Trophoblast cell (in vitro differentiated cells and primary cell): ENCODE results near the gene KCNAB1. TPM values are rescaled to one million over a fixed set of nuclear protein-coding genes. Genes with fewer than 3 reads are reported as not detected.
"Not testable (repeated sequence)": the region's sequence is repeated elsewhere in the genome, so short reads cannot be mapped to it uniquely, and the experiment has no call there.

Experiments
- DNase-seq, 2 donors: peaks; one replicate each; pipeline ENCODE4 v3.0.0-alpha.2; 2016
- H2AFZ ChIP-seq: 2 replicates; pipeline ENCODE4 v1.6.1; 2013; ENCODE audit warnings: low read length, moderate library complexity, mild to moderate bottlenecking; ENCODE audit not compliant: insufficient read depth, poor library complexity
- H2AK5ac ChIP-seq: 2 replicates; pipeline ENCODE4 v1.6.1; 2013; ENCODE audit warnings: mild to moderate bottlenecking, low read length
- H2BK120ac ChIP-seq: 2 replicates; pipeline ENCODE4 v1.6.1; 2013; ENCODE audit warnings: low read length, mild to moderate bottlenecking, moderate library complexity; ENCODE audit not compliant: insufficient read depth, poor library complexity
- H2BK12ac ChIP-seq: 2 replicates; pipeline ENCODE4 v1.6.1; 2013; ENCODE audit warnings: mild to moderate bottlenecking, low read length, moderate library complexity
- H2BK5ac ChIP-seq: 2 replicates; pipeline ENCODE4 v1.6.1; 2013; ENCODE audit warnings: low read length, low read depth, moderate library complexity, mild to moderate bottlenecking; ENCODE audit not compliant: poor library complexity
- H3K14ac ChIP-seq: 2 replicates; pipeline ENCODE4 v1.6.1; 2013; ENCODE audit warnings: mild to moderate bottlenecking, low read length
- H3K18ac ChIP-seq: 2 replicates; pipeline ENCODE4 v1.6.1; 2013; ENCODE audit warnings: mild to moderate bottlenecking, low read length
- H3K23ac ChIP-seq: 2 replicates; pipeline ENCODE4 v1.6.1; 2013; ENCODE audit warnings: low read length
- H3K27ac ChIP-seq: 2 replicates; pipeline ENCODE4 v1.5.1; 2013; ENCODE audit warnings: low read depth, mild to moderate bottlenecking, inconsistent platforms, low read length, moderate library complexity
- H3K27me3 ChIP-seq: 2 replicates; pipeline ENCODE4 v1.6.1; 2013; ENCODE audit warnings: inconsistent platforms, mild to moderate bottlenecking, low read length, moderate library complexity; ENCODE audit not compliant: insufficient read depth
- H3K36me3 ChIP-seq, 2 experiments: 1 replicate in 1 of 2; 2 replicates in 1 of 2; pipeline ENCODE4 v1.6.1; 2013; ENCODE audit warnings: low read length in 2 of 2, mild to moderate bottlenecking in 2 of 2, moderate library complexity in 1 of 2; ENCODE audit not compliant: insufficient read depth in 2 of 2, control insufficient read depth in 1 of 2
- H3K4ac ChIP-seq: 2 replicates; pipeline ENCODE4 v1.6.1; 2013; ENCODE audit warnings: low read depth, mild to moderate bottlenecking, low read length, moderate library complexity
- H3K4me1 ChIP-seq, 2 experiments: 1 replicate in 1 of 2; 2 replicates in 1 of 2; pipeline ENCODE4 v1.6.1; 2013; ENCODE audit warnings: low read length in 2 of 2, mild to moderate bottlenecking in 2 of 2, moderate library complexity in 1 of 2; ENCODE audit not compliant: insufficient read depth in 2 of 2, control insufficient read depth in 1 of 2
- H3K4me2 ChIP-seq: 2 replicates; pipeline ENCODE4 v1.6.1; 2013; ENCODE audit warnings: inconsistent platforms, mild to moderate bottlenecking, low read length, moderate library complexity
- H3K4me3 ChIP-seq: 2 replicates; pipeline ENCODE4 v1.5.1; 2013; ENCODE audit warnings: mild to moderate bottlenecking, low read depth, low read length, inconsistent platforms
- H3K79me1 ChIP-seq: one replicate; pipeline ENCODE4 v1.6.1; 2013; ENCODE audit warnings: low read length
- H3K79me2 ChIP-seq: 2 replicates; pipeline ENCODE4 v1.6.1; 2013; ENCODE audit warnings: low read length, mild to moderate bottlenecking; ENCODE audit not compliant: control insufficient read depth, insufficient read depth, poor library complexity
- H3K9ac ChIP-seq: 2 replicates; pipeline ENCODE4 v1.6.1; 2013; ENCODE audit warnings: mild to moderate bottlenecking, low read length
- H3K9me3 ChIP-seq: 2 replicates; pipeline ENCODE4 v1.6.1; 2013; ENCODE audit warnings: low read depth, mild to moderate bottlenecking, control low read depth, inconsistent platforms, low read length; ENCODE audit not compliant: insufficient read depth
- H4K12ac ChIP-seq: 2 replicates; pipeline ENCODE4 v1.6.1; 2013; ENCODE audit warnings: low read depth, mild to moderate bottlenecking, low read length, moderate library complexity
- H4K8ac ChIP-seq: 2 replicates; pipeline ENCODE4 v1.6.1; 2013; ENCODE audit warnings: low read depth, mild to moderate bottlenecking, low read length, moderate library complexity
- H4K91ac ChIP-seq: one replicate; pipeline ENCODE4 v1.6.1; 2013; ENCODE audit warnings: low read depth, mild to moderate bottlenecking, low read length, moderate library complexity
- WGBS: extraction: QIAGEN DNeasy Blood & Tissue Kit; methylation state at CpG from one replicate; pipeline ENCODE4 v1.1.7; 2013; ENCODE audit warnings: missing lambda C conversion rate; ENCODE audit not compliant: insufficient read length, insufficient coverage; ENCODE audit errors: extremely low coverage; 5-methylcytosine and 5-hydroxymethylcytosine counted together
- polyA plus RNA-seq: library from polyadenylated mRNA; stranded (reverse); fragments of 200-250 nt; gene quantifications from 2 replicates; pipeline ENCODE4 v1.2.3, GENCODE V29; 2013

The KCNAB1 gene
- polyA plus RNA-seq, result 0.25 and 0.33 TPM in 2 replicates

- H3K14ac ChIP-seq, result no peak within 1 kb of the TSS
- H4K12ac ChIP-seq, result no peak within 1 kb of the TSS
- no peak within 1 kb of the TSS for H4K8ac ChIP-seq
- no peaks in the 10 kb centered on the region for H3K79me1 ChIP-seq
- H3K4me2 ChIP-seq, result no peak within 1 kb of the TSS
- no peak within 1 kb of the TSS for H2BK120ac ChIP-seq
- no peak within 1 kb of the TSS for H3K18ac ChIP-seq
- H2BK5ac ChIP-seq, result no peak within 1 kb of the TSS
- no peak within 1 kb of the TSS for H3K4ac ChIP-seq
- H3K9ac ChIP-seq, result no peak within 1 kb of the TSS
- H3K27me3 ChIP-seq, result no peaks in the 10 kb centered on the region
- no peaks in the 10 kb centered on the region for H3K9me3 ChIP-seq
- H3K4me3 ChIP-seq, result peak within 1 kb of the TSS; percentile 41
- H4K91ac ChIP-seq, result no peak within 1 kb of the TSS
- no peaks in the 10 kb centered on the region for H3K4me1 ChIP-seq
- no peak within 1 kb of the TSS for H2AK5ac ChIP-seq
- H2BK12ac ChIP-seq, result no peak within 1 kb of the TSS
- no peak within 1 kb of the TSS for H3K23ac ChIP-seq
- no peak for DNase-seq
- H3K36me3 ChIP-seq, result no peaks in the 10 kb centered on the region
- no peaks in the 10 kb centered on the region for H3K79me2 ChIP-seq
- no peak within 1 kb of the TSS for H3K27ac ChIP-seq
- no peak within 1 kb of the TSS for H2AFZ ChIP-seq
- WGBS, result no CpG with 5 or more reads among the region's 19 CpGs
Observed at GRCh38 chr3:156120528-156121251, at the start of gene KCNAB1. TSS of gene KCNAB1 (plus strand) at chr3:156120578.

- WGBS, result no CpG with 5 or more reads among the region's 1 CpG
- H3K79me1 ChIP-seq, result no peaks in the 10 kb centered on the region
- no peak overlapping the region for H2BK5ac ChIP-seq
- DNase-seq, result no peak
- H3K14ac ChIP-seq, result no peak overlapping the region
- H3K36me3 ChIP-seq, result no peaks in the 10 kb centered on the region
- no peaks in the 10 kb centered on the region for H3K79me2 ChIP-seq
- H3K27ac ChIP-seq, result no peak overlapping the region
- H3K9ac ChIP-seq, result no peak overlapping the region
- no peaks in the 10 kb centered on the region for H3K4me1 ChIP-seq
- H2BK120ac ChIP-seq, result no peak overlapping the region
- H2AK5ac ChIP-seq, result no peak overlapping the region
- H4K91ac ChIP-seq, result no peak overlapping the region
- no peaks in the 10 kb centered on the region for H3K27me3 ChIP-seq
- H2BK12ac ChIP-seq, result no peak overlapping the region
- H4K12ac ChIP-seq, result no peak overlapping the region
- no peak overlapping the region for H3K4me3 ChIP-seq
- no peak overlapping the region for H4K8ac ChIP-seq
- H3K18ac ChIP-seq, result no peak overlapping the region
- no peak overlapping the region for H3K4me2 ChIP-seq
- no peak overlapping the region for H3K23ac ChIP-seq
- no peak overlapping the region for H3K4ac ChIP-seq
- H2AFZ ChIP-seq, result no peak overlapping the region
- no peaks in the 10 kb centered on the region for H3K9me3 ChIP-seq
Observed at GRCh38 chr3:156071031-156071430, 49.3 kb upstream of the KCNAB1 start.

GRCh38 chr3:156072950-156073657, 47.3 kb upstream of the KCNAB1 start:
- WGBS, result no CpG with 5 or more reads among the region's 29 CpGs

DNA sequence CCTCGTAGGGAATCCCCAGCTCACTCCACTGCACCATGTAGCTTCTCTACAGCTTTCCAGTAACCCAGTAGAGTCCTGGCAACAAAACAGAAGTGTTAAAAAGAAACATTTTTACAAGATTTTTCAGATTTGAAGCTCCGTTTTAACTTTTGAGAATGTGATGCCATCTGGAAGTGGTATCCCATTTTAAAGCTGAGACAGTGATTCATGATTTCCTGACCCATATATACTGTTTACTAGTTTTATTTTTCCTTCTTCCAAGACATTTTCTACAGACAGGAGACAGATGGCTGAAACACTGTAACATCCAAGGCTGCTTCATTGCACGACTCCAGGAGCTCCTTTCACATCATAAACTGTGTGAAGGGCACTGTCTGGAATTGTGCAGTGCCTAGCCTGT, 30.3 kb upstream of the KCNAB1 start:
- Histone ChIP-seq H3K4ac (no peak overlapping the region), H3K23ac (no peak overlapping the region), H2BK12ac (no peak overlapping the region), H4K12ac (no peak overlapping the region), H4K8ac (no peak overlapping the region), H2AFZ (no peak overlapping the region), H2AK5ac (no peak overlapping the region), H3K14ac (no peak overlapping the region), H3K4me2 (no peak overlapping the region), H4K91ac (no peak overlapping the region), H2BK5ac (no peak overlapping the region), H3K4me3 (no peak overlapping the region), H3K36me3 (no peaks in the 10 kb centered on the region), H3K27ac (no peak overlapping the region), H3K9me3 (no peaks in the 10 kb centered on the region), H3K4me1 (no peaks in the 10 kb centered on the region), H3K9ac (no peak overlapping the region), H3K27me3 (no peaks in the 10 kb centered on the region), H3K18ac (no peak overlapping the region), H3K79me2 (no peaks in the 10 kb centered on the region), H3K79me1 (no peaks in the 10 kb centered on the region), H2BK120ac (no peak overlapping the region)
- WGBS, result no CpG with 5 or more reads among the region's 3 CpGs
- DNase-seq, result no peak

More at GRCh38 chr3:156072950-156073657, 47.3 kb upstream of the KCNAB1 start:
- H3K36me3 ChIP-seq, H4K91ac ChIP-seq, H3K79me2 ChIP-seq, H3K4ac ChIP-seq, H3K27me3 ChIP-seq, DNase-seq, H2BK120ac ChIP-seq, H3K4me2 ChIP-seq, H4K12ac ChIP-seq, H4K8ac ChIP-seq, H3K27ac ChIP-seq, H2AFZ ChIP-seq, H3K23ac ChIP-seq, H3K18ac ChIP-seq, H2AK5ac ChIP-seq, H3K9me3 ChIP-seq, H3K4me3 ChIP-seq, H2BK5ac ChIP-seq, H2BK12ac ChIP-seq, H3K9ac ChIP-seq, H3K14ac ChIP-seq, H3K4me1 ChIP-seq, H3K79me1 ChIP-seq: not testable (repeated sequence)
